B cell (primary cell): ENCODE results near the gene SMC3.

Experiments used
- EZH2 ChIP-seq: IDR thresholded peaks from 2 replicates; pipeline ENCODE4 v1.6.1; 2012; ENCODE audit warnings: borderline replicate concordance, low read depth, mild to moderate bottlenecking, moderate library complexity, low read length; ENCODE audit not compliant: insufficient read depth, poor library complexity, severe bottlenecking
- TF ChIP-seq, protein P1 (sequence below): fragments of 200-600 bp; IDR thresholded peaks from one replicate; pipeline ENCODE4 v1.8.0; 2022; ENCODE audit warnings: antibody characterized with exemption, mild to moderate bottlenecking

DNA sequence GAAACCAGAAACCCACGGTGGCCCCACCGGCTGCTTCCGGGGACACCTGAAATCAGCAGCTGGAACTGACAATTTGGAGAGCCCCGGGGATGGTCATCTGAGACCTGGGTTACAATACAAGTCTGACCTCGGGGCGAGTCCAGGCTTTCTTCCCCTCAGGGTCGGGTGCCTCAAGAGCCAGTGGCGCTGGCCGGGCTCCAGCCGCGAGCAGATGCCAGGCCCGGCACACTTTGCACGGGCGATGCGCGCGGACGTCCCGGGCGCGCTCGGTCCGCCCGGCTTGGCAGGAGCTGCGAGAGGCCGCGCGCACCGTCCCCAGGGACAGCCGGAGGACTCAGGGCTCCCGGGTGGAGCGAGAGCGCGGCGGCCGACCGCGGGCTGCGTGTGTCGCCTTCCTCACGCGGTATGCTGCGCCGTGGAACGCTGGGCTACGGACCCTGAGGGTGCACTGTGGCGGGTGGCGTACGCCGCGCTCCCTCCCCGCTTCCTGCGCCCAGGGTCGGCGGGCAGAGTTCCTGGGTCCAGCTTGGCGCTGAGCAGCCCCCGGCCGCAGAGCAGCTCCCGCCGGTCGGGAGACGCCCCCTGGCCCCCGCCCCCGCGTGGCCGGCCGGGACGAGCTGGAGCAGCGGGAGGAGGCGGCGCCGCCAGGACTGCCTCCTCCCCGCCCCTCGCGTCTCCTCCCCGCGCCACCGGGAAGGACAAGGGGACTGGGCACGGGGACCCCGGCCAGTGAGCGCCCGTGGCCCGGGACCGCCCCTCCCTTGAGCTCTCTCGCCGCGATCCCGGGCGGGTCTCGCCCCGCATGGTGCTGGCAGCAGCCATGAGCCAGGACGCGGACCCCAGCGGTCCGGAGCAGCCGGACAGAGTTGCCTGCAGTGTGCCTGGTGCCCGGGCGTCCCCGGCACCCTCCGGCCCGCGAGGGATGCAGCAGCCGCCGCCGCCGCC, 76.4 kb downstream of the SMC3 start, which contains the start of gene RBM20:
- TF ChIP-seq, protein P1, sequence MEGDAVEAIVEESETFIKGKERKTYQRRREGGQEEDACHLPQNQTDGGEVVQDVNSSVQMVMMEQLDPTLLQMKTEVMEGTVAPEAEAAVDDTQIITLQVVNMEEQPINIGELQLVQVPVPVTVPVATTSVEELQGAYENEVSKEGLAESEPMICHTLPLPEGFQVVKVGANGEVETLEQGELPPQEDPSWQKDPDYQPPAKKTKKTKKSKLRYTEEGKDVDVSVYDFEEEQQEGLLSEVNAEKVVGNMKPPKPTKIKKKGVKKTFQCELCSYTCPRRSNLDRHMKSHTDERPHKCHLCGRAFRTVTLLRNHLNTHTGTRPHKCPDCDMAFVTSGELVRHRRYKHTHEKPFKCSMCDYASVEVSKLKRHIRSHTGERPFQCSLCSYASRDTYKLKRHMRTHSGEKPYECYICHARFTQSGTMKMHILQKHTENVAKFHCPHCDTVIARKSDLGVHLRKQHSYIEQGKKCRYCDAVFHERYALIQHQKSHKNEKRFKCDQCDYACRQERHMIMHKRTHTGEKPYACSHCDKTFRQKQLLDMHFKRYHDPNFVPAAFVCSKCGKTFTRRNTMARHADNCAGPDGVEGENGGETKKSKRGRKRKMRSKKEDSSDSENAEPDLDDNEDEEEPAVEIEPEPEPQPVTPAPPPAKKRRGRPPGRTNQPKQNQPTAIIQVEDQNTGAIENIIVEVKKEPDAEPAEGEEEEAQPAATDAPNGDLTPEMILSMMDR, result no peak
- TF ChIP-seq EZH2, result peak; percentile 20
